HG02973 (cell line): ENCODE results near the gene INTS12.
A peak's percentile ranks its signal among the peaks of the same experiment; 100 is the strongest.
"Not testable (repeated sequence)": the region's sequence is repeated elsewhere in the genome, so short reads cannot be mapped to it uniquely, and the experiment has no call there.

Source experiments
- ATAC-seq: cut with Tn5 transposase; IDR thresholded peaks from one replicate; pipeline ENCODE4 v1.9.1; 2021; ENCODE audit warnings: moderate library complexity; ENCODE audit not compliant: unreplicated experiment

Gene INTS12

GRCh38 chr4:105694812-105695211 is 13.7 kb downstream of the INTS12 start:
- ATAC-seq, result not testable (repeated sequence)

- no peak for ATAC-seq
Measured at GRCh38 chr4:105686571-105686970, 21.9 kb downstream of the INTS12 start.

- no peak for ATAC-seq
Measured at GRCh38 chr4:105683038-105683437, 25.5 kb downstream of the INTS12 start.

GRCh38 chr4:105679186-105679585 is 29.3 kb downstream of the INTS12 start:
- ATAC-seq, result no peak

- no peak for ATAC-seq
Measured at GRCh38 chr4:105677709-105678108, 30.8 kb downstream of the INTS12 start.

GRCh38 chr4:105674011-105674410 is 34.5 kb downstream of the INTS12 start:
- no peak for ATAC-seq

- no peak for ATAC-seq
Measured at GRCh38 chr4:105671301-105671700, 37.2 kb downstream of the INTS12 start.

- ATAC-seq, result no peak
Measured at GRCh38 chr4:105670684-105671083, 37.8 kb downstream of the INTS12 start.

- no peak for ATAC-seq
Measured at GRCh38 chr4:105666693-105667092, 41.8 kb downstream of the INTS12 start.

- ATAC-seq, result no peak
Measured at GRCh38 chr4:105662935-105663675, 45.4 kb downstream of the INTS12 start.

- ATAC-seq, result no peak
Measured at GRCh38 chr4:105661028-105661427, 47.5 kb downstream of the INTS12 start.

- no peak for ATAC-seq
Measured at GRCh38 chr4:105659190-105659589, 49.3 kb downstream of the INTS12 start.

- no peak for ATAC-seq
Measured at GRCh38 chr4:105657117-105657765, 51.2 kb downstream of the INTS12 start.

- ATAC-seq, result no peak
Measured at GRCh38 chr4:105652286-105652888, 56.1 kb downstream of the INTS12 start.

- ATAC-seq, result no peak
Measured at GRCh38 chr4:105651884-105652283, 56.6 kb downstream of the INTS12 start.

GRCh38 chr4:105650190-105650589 is 58.3 kb downstream of the INTS12 start:
- ATAC-seq, result no peak

- no peak for ATAC-seq
Measured at GRCh38 chr4:105645440-105645839, 63.0 kb downstream of the INTS12 start.

- no peak for ATAC-seq
Measured at GRCh38 chr4:105644257-105644656, 64.2 kb downstream of the INTS12 start.

- no peak for ATAC-seq
Measured at GRCh38 chr4:105641845-105642244, 66.6 kb downstream of the INTS12 start.

- peak; percentile 82 for ATAC-seq
Measured at GRCh38 chr4:105637408-105638176, 70.9 kb downstream of the INTS12 start.

- ATAC-seq, result no peak
Measured at GRCh38 chr4:105634402-105635080, 73.9 kb downstream of the INTS12 start.
